Measurements from ENCODE around the gene TDRD7.

The TDRD7 gene, protein sequence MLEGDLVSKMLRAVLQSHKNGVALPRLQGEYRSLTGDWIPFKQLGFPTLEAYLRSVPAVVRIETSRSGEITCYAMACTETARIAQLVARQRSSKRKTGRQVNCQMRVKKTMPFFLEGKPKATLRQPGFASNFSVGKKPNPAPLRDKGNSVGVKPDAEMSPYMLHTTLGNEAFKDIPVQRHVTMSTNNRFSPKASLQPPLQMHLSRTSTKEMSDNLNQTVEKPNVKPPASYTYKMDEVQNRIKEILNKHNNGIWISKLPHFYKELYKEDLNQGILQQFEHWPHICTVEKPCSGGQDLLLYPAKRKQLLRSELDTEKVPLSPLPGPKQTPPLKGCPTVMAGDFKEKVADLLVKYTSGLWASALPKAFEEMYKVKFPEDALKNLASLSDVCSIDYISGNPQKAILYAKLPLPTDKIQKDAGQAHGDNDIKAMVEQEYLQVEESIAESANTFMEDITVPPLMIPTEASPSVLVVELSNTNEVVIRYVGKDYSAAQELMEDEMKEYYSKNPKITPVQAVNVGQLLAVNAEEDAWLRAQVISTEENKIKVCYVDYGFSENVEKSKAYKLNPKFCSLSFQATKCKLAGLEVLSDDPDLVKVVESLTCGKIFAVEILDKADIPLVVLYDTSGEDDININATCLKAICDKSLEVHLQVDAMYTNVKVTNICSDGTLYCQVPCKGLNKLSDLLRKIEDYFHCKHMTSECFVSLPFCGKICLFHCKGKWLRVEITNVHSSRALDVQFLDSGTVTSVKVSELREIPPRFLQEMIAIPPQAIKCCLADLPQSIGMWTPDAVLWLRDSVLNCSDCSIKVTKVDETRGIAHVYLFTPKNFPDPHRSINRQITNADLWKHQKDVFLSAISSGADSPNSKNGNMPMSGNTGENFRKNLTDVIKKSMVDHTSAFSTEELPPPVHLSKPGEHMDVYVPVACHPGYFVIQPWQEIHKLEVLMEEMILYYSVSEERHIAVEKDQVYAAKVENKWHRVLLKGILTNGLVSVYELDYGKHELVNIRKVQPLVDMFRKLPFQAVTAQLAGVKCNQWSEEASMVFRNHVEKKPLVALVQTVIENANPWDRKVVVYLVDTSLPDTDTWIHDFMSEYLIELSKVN

DNA sequence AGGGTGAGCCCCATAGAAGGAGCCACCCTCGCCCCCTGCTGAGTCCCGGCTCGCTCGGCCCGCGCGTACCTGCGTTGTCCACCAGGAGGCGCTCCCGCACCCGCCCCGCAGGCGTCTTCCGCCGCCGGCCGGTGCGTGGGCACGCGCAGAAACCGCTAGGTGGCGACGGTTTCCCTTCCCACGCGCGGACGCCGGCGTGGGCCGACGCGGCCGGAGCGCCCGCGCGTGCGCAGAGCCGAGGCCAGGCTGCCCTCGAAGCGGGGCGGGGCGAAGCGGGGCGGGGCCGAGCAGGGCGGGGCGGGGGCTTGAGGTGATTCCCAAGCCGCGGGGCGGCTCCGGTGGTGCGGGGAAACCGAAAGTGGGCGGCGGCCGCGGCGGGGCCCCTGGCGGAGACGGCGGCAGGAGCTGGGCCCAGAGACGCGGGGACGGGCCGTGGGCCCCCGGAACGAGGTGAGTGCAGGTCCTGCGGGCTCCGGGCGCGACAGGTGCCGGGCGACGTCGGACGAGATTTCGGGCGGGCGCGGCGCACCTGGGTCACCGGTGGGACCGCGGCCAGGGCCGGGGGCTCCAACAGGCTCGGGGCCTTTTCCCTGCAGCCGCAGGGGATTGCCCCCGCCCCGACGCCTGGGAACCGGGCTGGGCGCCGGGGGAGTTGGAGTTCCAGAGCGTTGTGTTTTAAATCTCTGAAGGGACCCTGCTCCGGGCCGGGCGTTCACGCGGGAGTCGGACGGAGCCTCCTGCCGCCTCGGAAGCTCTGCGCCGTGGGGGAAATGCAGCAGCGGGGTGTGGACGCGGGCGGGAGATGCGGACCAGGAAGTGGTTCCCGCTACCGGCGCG is at the start of gene TDRD7:
TSS of gene TDRD7 (plus strand) at position 308 of the 837 bp plus-strand sequence. CDS start 16,370 bp downstream, outside the sequence.
- peak; percentile 77 for DNase-seq (ENCODE audit: low spot score)

DNA sequence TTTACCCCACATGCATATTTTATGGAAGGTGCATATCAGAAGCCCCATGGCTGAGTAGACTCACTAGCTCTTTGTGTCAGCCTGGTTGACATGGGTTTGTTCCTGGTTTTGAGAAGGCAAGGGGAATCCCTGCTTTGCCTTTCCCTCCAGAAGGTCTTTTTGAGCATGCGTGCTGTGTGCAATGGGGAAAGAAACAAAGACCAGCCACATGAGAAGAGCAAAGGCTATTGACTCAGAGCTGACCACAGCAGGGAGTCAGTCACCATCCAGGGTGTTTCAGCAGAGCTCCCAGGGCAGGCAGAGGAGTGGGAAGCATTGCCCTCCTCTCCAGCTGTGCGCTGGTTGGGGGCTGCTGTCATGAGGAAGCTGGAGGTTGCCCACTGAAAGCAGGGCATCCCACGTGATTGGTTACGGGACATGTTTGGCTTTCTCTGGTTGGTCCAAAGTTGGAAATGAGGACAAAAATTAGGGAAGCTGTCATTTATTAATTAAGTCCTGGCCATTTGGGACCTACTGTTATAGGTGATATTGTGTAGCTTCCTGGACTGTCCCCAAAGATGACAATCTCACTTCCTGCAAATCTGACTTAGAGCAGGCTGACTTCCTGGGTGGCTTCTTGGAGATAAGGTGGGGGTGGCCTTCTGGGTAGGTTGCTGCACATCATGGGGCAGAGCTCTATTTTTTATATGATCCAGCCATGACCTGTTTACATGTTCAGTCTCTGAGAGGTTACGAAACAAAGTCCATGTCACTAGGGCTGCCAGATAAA is 48.9 kb upstream of the TDRD7 start:
- DNase-seq (ENCODE audit: low spot score): no peak

DNA sequence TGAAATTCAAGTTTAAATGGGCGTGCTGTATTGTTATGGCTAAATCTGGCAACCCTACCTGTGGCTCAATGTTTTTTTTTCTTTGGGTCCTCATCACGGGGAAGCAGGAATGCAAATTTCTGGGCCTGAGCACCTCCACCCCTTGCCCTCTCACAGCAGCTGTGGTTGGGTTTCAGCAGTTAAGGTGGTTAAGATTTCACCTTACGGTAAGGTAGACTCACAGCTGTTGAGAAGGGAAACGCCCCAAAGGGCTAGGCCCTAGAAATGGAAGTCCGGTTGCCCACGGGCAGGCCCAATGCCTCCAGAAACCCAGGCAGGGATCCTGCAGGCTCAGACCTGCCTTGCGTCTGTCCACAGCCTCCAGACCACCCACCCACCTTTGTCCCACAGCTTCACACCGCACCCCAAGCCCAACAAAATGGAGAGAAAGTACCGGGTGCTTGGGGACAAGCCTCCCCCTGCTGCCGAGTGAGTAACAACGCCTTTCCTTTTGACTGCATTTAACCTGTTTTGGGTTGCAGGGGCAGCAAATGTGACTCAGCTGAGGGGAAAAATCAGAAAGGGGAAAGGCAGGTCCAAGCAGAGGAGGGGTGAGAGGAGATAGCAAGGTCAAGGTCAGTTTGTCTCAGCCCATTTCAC is 48.1 kb upstream of the TDRD7 start:
- DNase-seq (ENCODE audit: low spot score): no peak

DNA sequence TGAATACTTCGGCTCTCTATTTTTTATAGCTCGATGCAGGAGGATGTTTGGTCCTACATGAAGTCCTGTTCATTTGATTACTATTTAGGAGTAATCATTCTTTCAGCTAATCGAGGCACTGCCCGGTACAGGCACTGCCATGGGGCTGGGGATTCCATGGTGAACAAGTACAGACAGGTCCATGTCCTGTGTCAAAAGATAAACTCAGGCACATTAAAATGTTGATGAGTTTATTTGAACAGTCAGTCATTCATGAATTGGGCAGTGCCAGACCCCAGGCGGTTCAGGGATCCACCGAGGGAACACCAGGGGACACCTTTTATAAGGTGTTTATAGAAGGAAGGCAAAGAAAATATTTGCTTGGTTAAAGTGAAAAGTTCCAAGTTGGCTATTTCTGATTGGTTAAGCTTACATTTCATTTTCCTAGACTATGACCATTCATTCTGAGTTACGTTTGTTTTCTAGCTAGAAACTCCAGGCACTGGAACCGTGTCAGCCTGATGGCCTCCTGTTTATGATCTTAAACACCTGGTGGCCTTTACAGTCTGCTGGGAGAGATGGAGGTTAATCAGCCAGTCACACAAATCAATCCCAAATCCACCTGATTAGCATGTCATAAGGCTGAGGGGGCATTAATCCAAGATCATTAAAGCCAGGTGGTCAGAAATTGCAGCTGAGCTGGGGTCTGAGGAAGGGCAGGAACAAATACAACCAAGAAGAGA is 47.0 kb upstream of the TDRD7 start:
- DNase-seq (ENCODE audit: low spot score): no peak

DNA sequence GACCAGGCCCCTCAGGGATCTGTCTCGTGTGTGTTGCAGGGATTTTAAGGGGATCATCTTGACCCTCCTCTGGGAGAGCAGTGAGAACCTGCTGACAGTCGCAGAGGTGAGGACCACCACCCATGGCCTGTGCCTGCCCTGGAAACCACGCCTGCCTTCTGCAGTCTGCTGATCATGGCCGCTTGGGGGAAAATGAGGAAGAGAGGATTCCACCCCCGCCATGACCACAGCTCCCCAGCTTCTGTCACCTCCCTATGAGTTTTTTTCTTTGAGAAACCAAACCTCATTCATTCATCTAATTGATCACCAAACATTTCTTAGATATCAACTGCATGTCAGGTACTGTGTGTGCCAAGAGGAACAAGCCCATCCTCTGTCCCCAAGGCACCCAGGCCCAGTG is 46.3 kb upstream of the TDRD7 start:
- no peak for DNase-seq (ENCODE audit: low spot score)

DNA sequence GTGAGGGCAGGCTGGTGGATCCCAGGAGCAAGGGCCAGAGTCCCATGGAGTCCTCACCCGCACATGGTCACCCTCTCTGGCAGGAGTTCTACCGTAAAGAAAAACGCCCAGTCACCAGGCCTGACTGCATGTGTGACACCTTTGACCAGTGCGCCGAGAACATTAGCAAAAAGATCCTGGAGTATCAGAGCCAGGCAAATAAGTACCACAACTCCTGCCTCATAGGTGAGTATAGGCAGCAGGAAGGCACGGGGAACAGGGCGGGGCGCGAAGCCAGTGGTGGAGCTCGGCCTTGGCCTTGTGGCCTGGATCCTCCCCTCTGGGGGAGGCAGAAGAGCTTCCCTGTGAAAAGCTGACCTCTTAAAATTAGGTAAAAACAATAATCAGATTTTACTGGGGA is 45.4 kb upstream of the TDRD7 start:
- no peak for DNase-seq (ENCODE audit: low spot score)

DNA sequence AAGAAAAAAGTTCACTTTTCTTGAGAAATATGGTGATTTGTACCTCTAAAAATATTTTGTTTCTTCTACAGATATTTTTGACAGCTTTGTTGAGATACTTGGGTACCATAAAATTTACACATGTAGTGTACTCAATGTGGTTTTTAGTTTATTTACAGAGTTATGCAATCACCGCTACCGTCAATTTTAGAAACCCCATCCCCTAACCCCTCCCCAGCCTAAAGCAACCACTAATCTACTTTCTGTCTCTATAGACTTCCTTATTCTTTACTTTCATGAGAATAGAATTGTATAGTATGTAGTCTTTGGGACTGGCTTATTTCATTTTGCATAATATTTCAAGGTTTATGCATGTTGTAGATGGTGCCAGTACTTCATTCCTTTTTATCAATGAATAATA is 45.0 kb upstream of the TDRD7 start:
- DNase-seq (ENCODE audit: low spot score): peak; percentile 10

DNA sequence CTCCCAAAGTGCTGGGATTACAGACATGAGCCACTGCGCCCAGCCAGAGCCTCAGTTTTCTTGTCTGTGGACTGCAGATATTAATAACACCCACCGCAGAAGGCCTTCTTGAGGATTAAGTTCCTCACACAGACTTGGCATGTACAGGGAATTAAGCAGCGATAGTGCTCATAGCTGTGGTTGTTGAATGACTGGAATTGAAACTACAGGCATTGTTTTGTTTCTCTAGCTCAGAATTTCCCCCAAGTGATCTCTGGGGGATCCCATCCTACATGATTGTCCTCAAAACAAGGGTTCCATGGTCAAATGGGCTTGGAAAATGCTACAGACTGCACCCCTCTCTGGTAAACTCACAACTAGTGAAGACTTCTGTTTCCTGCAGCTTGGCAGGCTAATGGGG is 44.2 kb upstream of the TDRD7 start:
- DNase-seq (ENCODE audit: low spot score): peak; percentile 6

DNA sequence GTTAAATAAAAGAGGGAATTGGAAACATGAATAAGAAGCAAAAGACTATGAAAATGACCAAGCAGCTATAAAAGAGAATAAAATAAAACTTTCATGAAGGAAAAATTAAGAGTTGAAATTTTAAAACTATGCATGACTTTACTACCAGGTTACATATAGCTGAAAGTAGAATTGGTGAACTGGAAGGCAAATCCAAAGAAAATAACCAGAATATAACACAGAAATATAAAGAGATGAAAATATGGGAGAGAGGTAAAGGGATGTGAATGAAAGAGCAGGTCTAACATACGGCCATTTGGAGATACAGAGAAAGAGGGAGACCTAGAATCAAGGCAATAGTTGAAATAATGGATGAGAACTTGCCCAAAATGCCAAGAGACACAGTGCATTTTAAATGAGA is 42.9 kb upstream of the TDRD7 start:
- DNase-seq (ENCODE audit: low spot score): no peak

DNA sequence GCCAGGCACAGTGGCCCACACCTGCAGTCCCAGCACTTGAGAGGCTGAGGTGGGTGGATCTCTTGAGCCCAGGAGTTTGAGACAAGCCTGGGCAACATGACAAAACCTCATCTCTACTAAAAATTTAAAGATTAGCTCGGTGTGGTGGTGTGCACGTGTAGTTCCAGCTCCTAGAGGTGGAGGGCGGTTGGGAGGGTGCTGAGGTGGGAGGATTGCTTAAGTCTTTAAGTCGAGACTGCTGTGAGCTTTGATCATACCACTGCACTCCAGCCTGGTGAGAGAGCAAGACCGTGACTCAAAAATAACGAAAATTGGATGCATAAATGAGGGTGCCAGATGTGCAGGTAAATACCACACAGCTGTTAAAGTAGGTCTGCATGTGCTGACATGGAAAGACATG is 39.3 kb upstream of the TDRD7 start:
- DNase-seq (ENCODE audit: low spot score): no peak

DNA sequence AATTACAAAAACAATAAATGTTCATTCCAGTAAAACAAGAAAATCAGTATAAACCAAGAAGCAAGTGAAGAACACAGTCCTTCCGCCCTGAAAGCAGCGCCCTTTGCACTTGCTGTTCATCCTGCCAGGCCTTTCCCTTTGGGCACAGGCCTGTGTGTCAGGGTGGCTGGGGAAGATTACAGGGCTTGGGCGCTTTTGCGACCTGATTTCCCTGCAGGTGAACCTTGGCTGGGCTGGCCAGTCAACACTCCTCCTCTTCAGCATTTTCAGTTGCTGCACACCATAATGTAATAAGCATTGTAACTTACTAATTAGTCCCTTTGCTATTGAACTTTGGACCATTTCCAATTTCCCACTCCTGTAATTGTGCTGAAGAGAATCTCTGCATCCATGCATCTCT is 38.6 kb upstream of the TDRD7 start:
- DNase-seq (ENCODE audit: low spot score): no peak

DNA sequence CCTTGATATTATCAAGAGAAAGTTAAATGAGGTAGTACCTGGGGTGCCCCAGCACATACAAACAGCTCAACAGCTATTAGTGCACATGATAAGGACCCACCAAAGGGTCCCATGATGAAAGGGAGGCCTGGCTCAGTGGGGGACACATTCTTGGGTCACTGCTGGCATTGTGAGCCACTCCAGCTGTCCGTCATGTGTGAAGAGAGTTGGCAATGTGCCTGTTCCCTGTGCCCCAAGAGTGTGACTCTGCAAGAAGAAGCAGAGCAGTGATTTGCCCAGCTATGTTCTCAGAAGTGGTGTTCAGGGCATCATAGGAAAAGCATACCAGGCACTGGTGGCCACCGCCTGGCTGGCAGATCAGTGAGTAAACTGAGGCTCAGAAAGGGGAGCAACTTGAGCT is 37.1 kb upstream of the TDRD7 start:
- no peak for DNase-seq (ENCODE audit: low spot score)

DNA sequence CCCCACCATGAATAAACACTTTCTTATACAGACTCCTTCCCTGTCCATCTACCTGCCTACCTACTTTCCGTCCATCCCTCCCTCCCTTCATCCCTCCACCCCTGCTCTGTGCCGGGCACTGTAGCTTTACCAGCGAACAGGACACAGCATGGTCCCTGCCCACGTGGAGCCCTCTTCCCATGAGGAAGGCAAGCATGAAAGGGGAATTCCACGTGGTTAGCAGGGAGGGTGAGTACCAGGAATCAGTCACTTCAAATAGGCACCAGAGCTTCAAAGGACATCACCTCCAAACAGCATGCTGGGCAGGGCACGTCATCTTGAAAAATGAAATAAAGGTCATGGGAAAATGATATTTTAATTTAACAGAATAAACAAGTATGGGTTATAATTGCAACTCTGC is 35.0 kb upstream of the TDRD7 start:
- no peak for DNase-seq (ENCODE audit: low spot score)

DNA sequence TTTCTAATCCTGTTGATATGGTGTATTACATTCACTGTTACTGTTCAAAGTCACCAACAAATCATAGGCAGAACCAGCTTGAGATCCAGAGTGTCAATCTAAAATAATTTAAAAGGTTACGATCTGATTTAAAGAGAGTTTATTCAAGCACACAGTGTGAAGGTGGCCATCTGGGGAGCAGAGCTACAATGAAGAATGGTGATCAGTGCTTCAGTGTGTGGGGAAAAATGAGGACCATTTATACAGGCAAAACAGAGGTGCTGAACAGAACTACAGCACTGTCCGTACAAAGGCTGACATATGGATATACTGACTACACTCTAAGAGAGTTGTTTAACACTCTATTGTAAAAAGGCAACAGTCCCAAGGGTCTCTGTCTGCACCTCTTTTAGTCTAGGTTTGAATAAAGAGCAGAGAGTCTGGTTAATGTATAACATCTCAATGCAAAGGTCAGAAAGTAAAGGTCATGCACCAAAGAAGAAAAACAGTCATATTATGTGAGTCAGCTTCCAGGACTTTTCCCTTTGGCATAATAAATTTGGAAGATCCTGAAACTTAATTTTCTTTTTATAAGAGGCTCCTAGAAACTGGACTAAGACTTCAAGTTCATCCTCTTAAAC is 29.7 kb upstream of the TDRD7 start:
- DNase-seq (ENCODE audit: low spot score): no peak

DNA sequence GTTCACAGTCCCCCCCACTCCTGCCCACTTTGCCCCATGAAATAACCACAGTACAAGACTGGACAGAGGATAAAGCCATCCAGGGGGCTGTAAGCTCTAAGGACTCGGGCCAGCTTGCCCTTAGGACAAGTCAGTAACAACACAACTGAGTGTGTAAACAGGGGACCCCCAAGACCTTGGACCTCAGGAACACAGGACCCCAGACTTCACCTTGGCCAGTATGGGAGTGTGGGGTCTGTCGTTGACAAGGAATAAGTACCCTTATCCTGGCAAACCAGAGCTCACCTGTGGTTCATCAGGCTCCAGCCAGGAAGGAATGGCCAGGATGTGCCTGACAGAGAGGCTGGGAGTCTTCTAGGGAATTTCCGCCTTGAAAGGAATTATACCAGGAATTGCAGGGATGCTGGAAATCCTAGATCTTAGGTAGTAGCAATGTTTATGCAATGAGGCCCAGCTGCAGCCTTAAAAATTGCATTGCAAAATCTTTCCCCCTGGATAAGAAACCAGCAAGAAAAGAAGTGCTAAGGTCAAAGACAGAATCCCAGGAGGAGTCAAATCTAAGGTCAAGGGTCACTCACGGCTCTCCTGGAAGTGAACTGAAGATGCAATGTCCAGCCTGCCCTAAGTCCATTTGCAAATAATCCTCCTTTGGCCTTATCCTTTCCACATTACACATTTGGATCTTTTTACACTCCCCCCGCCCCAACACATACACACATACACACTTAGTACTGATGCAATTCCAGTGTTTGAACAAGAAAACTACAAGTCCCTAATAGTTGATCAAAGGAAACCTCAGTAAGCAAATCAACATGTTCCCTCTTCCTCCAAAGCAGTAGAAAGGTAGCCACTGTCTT is 27.3 kb upstream of the TDRD7 start:
- DNase-seq (ENCODE audit: low spot score): no peak

DNA sequence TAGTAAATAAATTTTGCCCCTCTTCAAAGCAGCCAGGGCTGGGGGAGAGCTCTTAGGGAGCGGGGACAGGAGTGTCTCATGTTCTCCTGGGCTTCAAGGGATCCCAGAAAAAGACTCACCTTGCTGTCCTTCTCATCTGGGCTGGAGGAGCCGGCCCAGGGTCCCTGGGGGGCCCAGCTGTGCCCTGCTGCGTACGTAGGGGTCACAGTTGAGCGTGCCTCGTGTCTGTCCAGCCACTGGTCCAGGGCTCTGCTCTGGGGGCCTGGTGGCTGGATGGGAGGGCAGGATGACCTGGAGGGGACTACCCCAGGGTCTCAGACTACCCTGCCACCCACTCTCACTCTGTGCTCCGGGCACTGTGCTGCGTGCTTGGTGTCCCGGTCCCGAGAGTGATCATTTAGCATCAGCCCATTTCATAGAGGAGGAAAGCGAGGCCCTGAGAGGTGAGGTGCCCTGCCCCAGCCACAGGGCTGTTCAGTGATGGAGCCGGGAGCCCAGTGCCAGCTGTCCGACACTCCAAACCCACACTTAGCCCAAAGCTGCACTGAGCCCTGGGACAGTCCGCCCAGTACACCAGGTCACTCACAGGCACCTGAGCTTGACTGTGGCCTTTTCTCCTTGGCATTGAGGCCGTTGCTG is 26.2 kb upstream of the TDRD7 start:
- no peak for DNase-seq (ENCODE audit: low spot score)

DNA sequence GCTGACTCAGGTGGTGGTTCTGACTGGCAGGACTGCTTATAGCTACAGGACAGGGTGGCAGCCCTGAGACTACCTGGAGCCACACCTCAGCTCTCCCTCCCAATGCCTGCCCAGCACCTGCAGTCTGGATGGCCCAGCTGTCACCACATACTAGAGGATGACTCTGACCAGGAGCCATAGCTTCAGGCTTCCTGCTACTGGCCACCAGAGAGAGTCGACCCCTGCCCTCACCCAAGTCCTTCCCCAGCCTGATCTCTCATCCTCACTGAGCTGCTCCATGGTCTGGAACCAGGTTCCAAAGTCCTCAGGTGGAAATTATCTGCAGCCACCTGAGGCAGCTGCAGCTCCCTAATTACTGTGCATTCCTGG is 25.6 kb upstream of the TDRD7 start:
- DNase-seq (ENCODE audit: low spot score): no peak
